Endodermal cell (in vitro differentiated cells): Measurements from ENCODE around the gene CYP2U1. TPM values are rescaled to one million over a fixed set of nuclear protein-coding genes. Genes with fewer than 3 reads are reported as not detected.

Source experiments
- DNase-seq: peaks from one replicate; pipeline ENCODE4 v3.0.0-alpha.2; 2017
- H3K27ac ChIP-seq: 2 replicates; pipeline ENCODE4 v1.5.1; 2013; ENCODE audit warnings: mild to moderate bottlenecking, low read depth, low read length, moderate library complexity
- H3K27me3 ChIP-seq: 2 replicates; pipeline ENCODE4 v1.6.1; 2013; ENCODE audit warnings: mild to moderate bottlenecking, low read length, moderate library complexity; ENCODE audit not compliant: insufficient read depth, control insufficient read depth, poor library complexity, severe bottlenecking
- H3K36me3 ChIP-seq: 2 replicates; pipeline ENCODE4 v1.7.0; 2013; ENCODE audit warnings: mild to moderate bottlenecking, low read length, moderate library complexity; ENCODE audit not compliant: control insufficient read depth, insufficient read depth
- H3K4me1 ChIP-seq: one replicate; pipeline ENCODE4 v1.7.0; 2013; ENCODE audit warnings: low read length; ENCODE audit not compliant: control insufficient read depth, insufficient read depth
- H3K4me3 ChIP-seq: 2 replicates; pipeline ENCODE4 v1.5.1; 2013; ENCODE audit warnings: mild to moderate bottlenecking, low read length, moderate library complexity
- H3K9ac ChIP-seq: 2 replicates; pipeline ENCODE4 v1.6.1; 2013; ENCODE audit warnings: mild to moderate bottlenecking, low read length, moderate library complexity; ENCODE audit not compliant: poor library complexity, severe bottlenecking; ENCODE audit errors: extremely low read depth
- H3K9me3 ChIP-seq: 2 replicates; pipeline ENCODE4 v1.6.1; 2013; ENCODE audit warnings: mild to moderate bottlenecking, low read length, moderate library complexity; ENCODE audit not compliant: control insufficient read depth
- H3K27ac Mint-ChIP-seq: 2 replicates; pipeline ENCODE4 v1.8.0; 2020; ENCODE audit warnings: mixed read lengths
- H3K27me3 Mint-ChIP-seq: 2 replicates; pipeline ENCODE4 v1.8.0; 2021; ENCODE audit warnings: mild to moderate bottlenecking, mixed read lengths; ENCODE audit not compliant: insufficient read depth
- H3K36me3 Mint-ChIP-seq: 2 replicates; pipeline ENCODE4 v1.8.0; 2020; ENCODE audit warnings: low read depth, mixed read lengths
- H3K4me1 Mint-ChIP-seq: 2 replicates; pipeline ENCODE4 v1.8.0; 2020; ENCODE audit warnings: mixed read lengths
- H3K4me3 Mint-ChIP-seq: 2 replicates; pipeline ENCODE4 v1.8.0; 2020; ENCODE audit warnings: mild to moderate bottlenecking, moderate library complexity, mixed read lengths
- H3K9me3 Mint-ChIP-seq: 2 replicates; pipeline ENCODE4 v1.8.0; 2020; ENCODE audit warnings: mild to moderate bottlenecking, mixed read lengths
- CTCF ChIP-seq: fragments of 200-600 bp; sonication (generic); conservative IDR thresholded peaks from 2 replicates; pipeline ENCODE4 v1.5.0; 2021; ENCODE audit warnings: antibody characterized with exemption, mild to moderate bottlenecking
- WGBS, 2 experiments: methylation state at CpG; one replicate each; pipeline versions ENCODE4 v1.1.5 to v1.1.7; 2013; ENCODE audit warnings: missing lambda C conversion rate in 2 of 2, mixed read lengths in 1 of 2; ENCODE audit not compliant: insufficient coverage in 1 of 2, insufficient read length in 1 of 2; 5-methylcytosine and 5-hydroxymethylcytosine counted together
- total RNA-seq, 2 donors: library from RNA; stranded (reverse); fragmentation: NEBNext Ultra II Directional in 1 of 2; extraction: Animal tissue kit (Norgen Biotek cat#: 25700) in 1 of 2; gene quantifications; 2 replicates in 1 of 2; 3 replicates in 1 of 2; pipeline ENCODE4 v1.2.1, GENCODE V29; 2021

CYP2U1 gene
- total RNA-seq, 2 donors from 2014 or later, result 2.2 to 3.7 TPM

- Mint-ChIP-seq H3K27ac (no peak overlapping the region), H3K9me3 (no peaks in the 10 kb centered on the region), H3K4me1 (peaks cover 9% of the 10 kb centered on the region), H3K36me3 (no peaks in the 10 kb centered on the region), H3K4me3 (no peak overlapping the region), H3K27me3 (peaks cover 3% of the 10 kb centered on the region)
- Histone ChIP-seq H3K27ac (no peak overlapping the region), H3K4me1 (peaks cover 4% of the 10 kb centered on the region), H3K4me3 (no peak overlapping the region), H3K36me3 (no peaks in the 10 kb centered on the region), H3K27me3 (no peaks in the 10 kb centered on the region), H3K9me3 (no peaks in the 10 kb centered on the region), H3K9ac (no peak overlapping the region)
- no peak for TF ChIP-seq CTCF
- no peak for DNase-seq
Measured at GRCh38 chr4:107897823-107898222, 33.5 kb upstream of the CYP2U1 start.

- Histone ChIP-seq H3K9me3 (no peaks in the 10 kb centered on the region), H3K27me3 (no peaks in the 10 kb centered on the region), H3K4me3 (no peak overlapping the region), H3K27ac (no peak overlapping the region), H3K9ac (no peak overlapping the region), H3K36me3 (no peaks in the 10 kb centered on the region), H3K4me1 (no peaks in the 10 kb centered on the region)
- Mint-ChIP-seq H3K4me1 (no peaks in the 10 kb centered on the region), H3K27me3 (peaks cover 3% of the 10 kb centered on the region), H3K27ac (no peak overlapping the region), H3K4me3 (no peak overlapping the region), H3K36me3 (no peaks in the 10 kb centered on the region), H3K9me3 (no peaks in the 10 kb centered on the region)
- TF ChIP-seq CTCF, result peak; percentile 25
- 91 to 94% methylated on average over 3 to 4 of the region's 4 CpGs for WGBS, 2 experiments
- no peak for DNase-seq
Measured at GRCh38 chr4:107900067-107900466, 31.3 kb upstream of the CYP2U1 start.

DNA sequence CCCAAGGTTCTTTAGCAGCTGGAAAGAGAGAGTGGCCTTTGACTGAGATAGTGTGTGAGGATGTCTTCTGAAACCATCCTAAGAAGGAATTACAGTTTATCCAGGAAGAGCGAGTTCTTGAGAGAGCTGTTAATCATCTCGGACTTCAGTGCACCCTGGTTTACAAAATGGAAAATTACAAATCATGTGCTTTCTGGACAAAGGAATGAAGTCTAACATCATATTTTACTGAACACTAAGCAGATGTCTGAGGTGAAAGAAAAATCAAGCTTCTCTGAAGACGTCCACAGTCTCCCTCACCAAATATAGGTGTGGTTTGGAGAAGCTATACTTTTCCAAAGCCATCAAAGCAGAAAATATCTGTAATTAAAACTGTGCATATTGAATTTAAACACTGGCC, 30.8 kb upstream of the CYP2U1 start:
- Mint-ChIP-seq H3K36me3 (no peaks in the 10 kb centered on the region), H3K4me1 (no peaks in the 10 kb centered on the region), H3K4me3 (no peak overlapping the region), H3K27ac (no peak overlapping the region), H3K27me3 (peaks cover 3% of the 10 kb centered on the region), H3K9me3 (no peaks in the 10 kb centered on the region)
- Histone ChIP-seq H3K4me1 (no peaks in the 10 kb centered on the region), H3K27me3 (no peaks in the 10 kb centered on the region), H3K9ac (no peak overlapping the region), H3K36me3 (no peaks in the 10 kb centered on the region), H3K27ac (no peak overlapping the region), H3K9me3 (no peaks in the 10 kb centered on the region), H3K4me3 (no peak overlapping the region)
- no peak for TF ChIP-seq CTCF
- no peak for DNase-seq
- WGBS, 2 experiments, result 100% methylated on average over 2 of the region's 3 CpGs; no CpG with 5 or more reads in 1 of the 2 experiments
